Measurements from ENCODE around the gene EFNA2. TPM values are rescaled to one million over a fixed set of nuclear protein-coding genes. Genes with fewer than 3 reads are reported as not detected.

EFNA2 gene
- polyA plus RNA-seq, 1 of the 3 experiments (the other 2 are of a cell fraction) = 1.1 TPM

DNA sequence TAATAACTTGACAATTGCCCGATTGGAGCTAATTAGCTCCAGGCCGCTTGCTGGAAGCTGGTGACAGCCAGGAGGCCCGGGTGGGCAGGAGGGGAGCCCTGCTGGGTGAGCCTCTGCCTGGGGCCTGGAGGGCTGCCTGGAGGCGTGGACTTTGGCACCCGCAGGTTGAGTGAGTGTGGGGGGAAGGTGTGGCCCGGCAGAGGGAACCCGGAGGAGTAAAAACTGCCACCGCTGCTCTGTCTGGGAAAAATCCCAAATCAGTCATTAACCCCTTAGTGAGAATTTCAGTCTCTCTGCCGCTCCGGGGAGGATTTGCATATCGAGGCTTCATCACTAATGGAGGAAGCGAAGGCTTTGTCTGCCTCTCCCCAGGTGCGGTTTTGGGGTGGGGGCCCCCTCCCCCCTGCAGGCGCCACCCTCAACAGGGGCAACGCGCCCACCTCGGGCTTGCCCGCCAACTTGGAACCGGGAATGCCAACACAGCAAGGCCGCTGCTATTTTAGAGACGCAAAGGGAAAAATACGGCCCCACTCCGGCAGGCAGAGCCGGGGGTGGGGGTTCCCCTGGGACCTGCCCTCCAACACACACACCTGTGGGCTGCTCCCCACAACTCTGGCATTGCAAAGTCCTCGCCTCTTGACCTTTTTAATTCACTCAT lies 6.2 kb downstream of the EFNA2 start:
- no peak overlapping the region for H3K27ac ChIP-seq (ENCODE audit: low read depth in 2 of 2, low read length in 1 of 2)
- H3F3A ChIP-seq (replicated peaks; ENCODE audit: insufficient read depth) = no peaks in the 10 kb centered on the region
- peaks cover 0 to 8% of the 10 kb centered on the region in 2 experiments; a peak in 1 of 4 replicates for H3K4me1 ChIP-seq (ENCODE audit: control insufficient read depth in 1 of 2, insufficient read depth in 2 of 2, low read depth in 1 of 2, low read length in 1 of 2)
- no peaks in the 10 kb centered on the region for H4K20me1 ChIP-seq (ENCODE audit: insufficient read depth)
- no peak overlapping the region for H3K4me3 ChIP-seq (ENCODE audit: low read depth in 2 of 2, low read length in 1 of 2)
- no peak overlapping the region for H3K9ac ChIP-seq
- H3K27me3 ChIP-seq (ENCODE audit: insufficient read depth) = no peaks in the 10 kb centered on the region
- no peaks in the 10 kb centered on the region for H3K36me3 ChIP-seq (replicated peaks in 1 of 2; ENCODE audit: control insufficient read depth in 1 of 2, insufficient read depth in 2 of 2, low read length in 1 of 2)
- H2AFZ ChIP-seq (ENCODE audit: low read depth) = no peak overlapping the region
- no peak overlapping the region for H3K4me2 ChIP-seq
- no peaks in the 10 kb centered on the region for H3K9me3 ChIP-seq
- TF ChIP-seq CHD2 (IDR thresholded peaks at IDR 0.05; ENCODE audit: low read length, partially characterized antibody) (no peak), TCF12 (IDR thresholded peaks at IDR 0.05) (no peak), SIN3A (IDR thresholded peaks at IDR 0.05; ENCODE audit: borderline replicate concordance, low read depth, low read length) (no peak), FOXJ3 (CRISPR knock-in tag; IDR thresholded peaks at IDR 0.05) (no peak), JUND (IDR thresholded peaks at IDR 0.05) (no peak), YY1 (IDR thresholded peaks at IDR 0.05; ENCODE audit: low read depth) (no peak), EP300 (IDR thresholded peaks at IDR 0.05; ENCODE audit: borderline replicate concordance in 1 of 2, low read depth in 1 of 2, low read length in 1 of 2) (no peak), RFX5 (IDR thresholded peaks at IDR 0.05; ENCODE audit: low read length) (no peak)
- TF ChIP-seq, protein P1, sequence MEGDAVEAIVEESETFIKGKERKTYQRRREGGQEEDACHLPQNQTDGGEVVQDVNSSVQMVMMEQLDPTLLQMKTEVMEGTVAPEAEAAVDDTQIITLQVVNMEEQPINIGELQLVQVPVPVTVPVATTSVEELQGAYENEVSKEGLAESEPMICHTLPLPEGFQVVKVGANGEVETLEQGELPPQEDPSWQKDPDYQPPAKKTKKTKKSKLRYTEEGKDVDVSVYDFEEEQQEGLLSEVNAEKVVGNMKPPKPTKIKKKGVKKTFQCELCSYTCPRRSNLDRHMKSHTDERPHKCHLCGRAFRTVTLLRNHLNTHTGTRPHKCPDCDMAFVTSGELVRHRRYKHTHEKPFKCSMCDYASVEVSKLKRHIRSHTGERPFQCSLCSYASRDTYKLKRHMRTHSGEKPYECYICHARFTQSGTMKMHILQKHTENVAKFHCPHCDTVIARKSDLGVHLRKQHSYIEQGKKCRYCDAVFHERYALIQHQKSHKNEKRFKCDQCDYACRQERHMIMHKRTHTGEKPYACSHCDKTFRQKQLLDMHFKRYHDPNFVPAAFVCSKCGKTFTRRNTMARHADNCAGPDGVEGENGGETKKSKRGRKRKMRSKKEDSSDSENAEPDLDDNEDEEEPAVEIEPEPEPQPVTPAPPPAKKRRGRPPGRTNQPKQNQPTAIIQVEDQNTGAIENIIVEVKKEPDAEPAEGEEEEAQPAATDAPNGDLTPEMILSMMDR (IDR thresholded peaks at IDR 0.05) = no peak
- TF ChIP-seq, protein P2, sequence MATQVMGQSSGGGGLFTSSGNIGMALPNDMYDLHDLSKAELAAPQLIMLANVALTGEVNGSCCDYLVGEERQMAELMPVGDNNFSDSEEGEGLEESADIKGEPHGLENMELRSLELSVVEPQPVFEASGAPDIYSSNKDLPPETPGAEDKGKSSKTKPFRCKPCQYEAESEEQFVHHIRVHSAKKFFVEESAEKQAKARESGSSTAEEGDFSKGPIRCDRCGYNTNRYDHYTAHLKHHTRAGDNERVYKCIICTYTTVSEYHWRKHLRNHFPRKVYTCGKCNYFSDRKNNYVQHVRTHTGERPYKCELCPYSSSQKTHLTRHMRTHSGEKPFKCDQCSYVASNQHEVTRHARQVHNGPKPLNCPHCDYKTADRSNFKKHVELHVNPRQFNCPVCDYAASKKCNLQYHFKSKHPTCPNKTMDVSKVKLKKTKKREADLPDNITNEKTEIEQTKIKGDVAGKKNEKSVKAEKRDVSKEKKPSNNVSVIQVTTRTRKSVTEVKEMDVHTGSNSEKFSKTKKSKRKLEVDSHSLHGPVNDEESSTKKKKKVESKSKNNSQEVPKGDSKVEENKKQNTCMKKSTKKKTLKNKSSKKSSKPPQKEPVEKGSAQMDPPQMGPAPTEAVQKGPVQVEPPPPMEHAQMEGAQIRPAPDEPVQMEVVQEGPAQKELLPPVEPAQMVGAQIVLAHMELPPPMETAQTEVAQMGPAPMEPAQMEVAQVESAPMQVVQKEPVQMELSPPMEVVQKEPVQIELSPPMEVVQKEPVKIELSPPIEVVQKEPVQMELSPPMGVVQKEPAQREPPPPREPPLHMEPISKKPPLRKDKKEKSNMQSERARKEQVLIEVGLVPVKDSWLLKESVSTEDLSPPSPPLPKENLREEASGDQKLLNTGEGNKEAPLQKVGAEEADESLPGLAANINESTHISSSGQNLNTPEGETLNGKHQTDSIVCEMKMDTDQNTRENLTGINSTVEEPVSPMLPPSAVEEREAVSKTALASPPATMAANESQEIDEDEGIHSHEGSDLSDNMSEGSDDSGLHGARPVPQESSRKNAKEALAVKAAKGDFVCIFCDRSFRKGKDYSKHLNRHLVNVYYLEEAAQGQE (IDR thresholded peaks at IDR 0.05; ENCODE audit: low read depth, low read length) = no peak
- CTCF ChIA-PET = interaction anchor here (0.6 to 1.4 kb wide), 4 partner anchors 24 to 71 kb away, joined by 3 to 5 read pairs (median 4); no protein-coding TSS in a partner anchor
- no peak for DNase-seq
- H3K79me2 ChIP-seq (ENCODE audit: insufficient read depth) = no peaks in the 10 kb centered on the region
- no peaks in the 10 kb centered on the region for H3K9me2 ChIP-seq
- POLR2A ChIA-PET = no interaction called here
- WGBS (ENCODE audit: low lambda C conversion rate) = 77% methylated on average over 21 of the region's 25 CpGs

All from SK-N-SH (cell line).